AML-193 (cell line): ENCODE results near the gene SSC4D.
"Not testable (repeated sequence)": the region's sequence is repeated elsewhere in the genome, so short reads cannot be mapped to it uniquely, and the experiment has no call there.

Experiments used
- DNase-seq, 2 experiments: peaks; one replicate each; lab custom pipeline; 2025; lab: John Stamatoyannopoulos, UW

Gene SSC4D

DNA sequence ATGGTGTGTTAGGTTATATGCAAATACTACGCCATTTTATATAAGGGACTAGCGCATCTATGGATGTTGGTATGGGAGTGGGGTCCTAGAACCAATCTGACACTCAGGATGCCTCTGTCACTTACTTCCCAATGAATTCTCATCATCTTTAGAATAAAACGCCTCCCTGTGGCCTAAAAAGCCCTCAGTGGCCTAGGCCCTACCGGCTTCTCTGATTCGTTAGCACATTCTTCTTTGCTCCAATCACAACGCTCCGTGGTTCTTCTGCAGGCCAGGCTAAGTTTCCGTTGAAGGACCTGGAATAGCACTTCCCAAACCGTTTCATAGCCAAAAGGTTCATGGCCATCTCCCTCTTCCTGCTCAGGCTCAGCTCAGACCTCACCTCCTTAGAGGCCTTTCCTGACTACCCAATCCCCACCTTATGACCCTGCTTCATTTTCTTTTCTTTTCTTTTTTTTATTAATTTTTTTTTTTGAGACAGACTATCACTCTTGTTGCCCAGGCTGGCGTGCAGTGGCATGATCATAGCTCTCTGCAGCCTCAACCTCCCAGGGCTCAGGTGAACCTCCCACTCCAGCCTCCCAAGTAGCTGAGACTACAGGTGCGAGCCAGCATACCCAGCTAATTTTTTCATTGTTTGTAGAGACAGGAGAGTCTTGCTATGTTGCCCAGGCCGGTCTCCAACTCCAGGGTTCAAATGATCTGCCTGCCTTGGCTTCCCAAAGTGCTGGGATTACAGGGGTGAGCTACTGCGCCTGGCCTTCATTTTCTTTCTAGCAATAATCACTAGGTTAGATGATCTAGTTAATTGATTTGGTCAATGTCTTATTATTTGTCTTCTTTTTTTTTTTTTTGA is 26.2 kb downstream of the SSC4D start:
- no peak for DNase-seq

GRCh38 chr7:76381814-76382213 is 27.7 kb downstream of the SSC4D start:
- peak in 1 of 2 experiments; percentile 28 for DNase-seq

DNA sequence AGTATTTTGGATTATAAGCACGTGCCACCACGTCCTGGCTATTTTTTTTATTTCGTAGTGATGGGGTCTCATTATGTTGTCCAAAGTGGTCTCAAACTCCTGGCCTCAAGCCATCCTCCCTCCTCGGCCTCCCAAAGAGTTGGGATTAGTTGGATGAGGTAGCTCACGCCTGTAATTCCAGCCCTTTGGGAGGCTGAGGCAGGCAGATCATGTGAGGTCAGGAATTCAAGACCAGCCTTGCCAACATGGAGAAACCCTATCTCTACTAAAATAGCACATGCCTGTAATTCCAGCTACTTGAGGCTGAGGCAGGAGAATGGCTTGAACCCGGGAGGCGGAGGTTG is 28.9 kb downstream of the SSC4D start:
- no peak for DNase-seq

DNA sequence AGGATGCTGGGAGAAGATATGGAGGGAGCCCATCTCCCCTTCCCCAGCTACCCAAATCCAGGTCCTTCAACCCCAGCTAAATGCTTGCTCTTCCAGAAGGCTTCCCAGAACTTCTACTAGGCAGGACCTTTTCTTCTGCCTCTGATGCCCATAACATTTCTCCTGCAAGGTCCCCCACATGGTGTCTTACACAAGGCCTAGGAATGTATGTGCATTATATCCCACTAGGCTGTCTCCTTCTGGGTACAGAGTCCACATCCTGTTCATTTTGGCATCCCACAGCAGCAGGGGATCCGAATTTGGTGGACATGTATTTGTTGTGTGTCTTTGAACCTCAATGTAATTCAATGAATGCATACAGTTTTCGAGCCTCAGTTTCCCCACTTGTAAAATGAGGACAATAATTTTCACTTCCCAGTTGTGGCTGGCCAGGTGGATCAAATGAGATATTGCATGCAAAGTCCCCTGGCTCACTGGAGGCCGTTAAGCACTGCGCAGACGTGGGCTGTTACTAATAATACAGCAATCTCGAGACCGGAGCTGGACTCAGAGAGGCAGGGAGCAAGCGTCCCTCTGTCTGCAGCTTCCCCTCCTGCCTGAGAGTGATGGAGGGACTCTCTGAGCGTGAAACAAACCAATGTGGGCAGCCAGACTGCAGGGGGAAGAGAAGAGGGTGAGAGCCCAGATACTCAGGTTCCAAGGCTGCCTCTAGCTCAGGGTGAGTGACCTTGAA is 32.1 kb downstream of the SSC4D start:
- DNase-seq: no peak

DNA sequence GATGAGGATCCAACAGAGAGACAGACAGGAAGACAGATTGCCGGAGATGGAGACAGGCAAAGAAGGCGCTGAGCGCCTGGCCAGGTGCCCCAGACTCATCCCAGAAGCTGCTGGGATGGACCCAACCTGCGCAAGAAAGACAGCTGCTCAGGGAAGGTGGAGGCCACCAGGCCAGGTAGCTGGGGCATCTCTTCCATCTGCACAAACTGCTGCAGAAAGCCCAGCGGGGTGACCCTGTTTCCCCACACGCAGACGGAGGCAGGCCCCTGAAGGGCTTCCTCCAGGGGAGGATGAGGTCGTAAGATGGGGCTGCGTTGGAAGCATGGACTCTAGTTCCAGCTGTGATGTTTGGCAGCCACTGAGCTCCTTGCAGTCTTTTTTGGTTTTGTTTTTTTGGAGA is 34.2 kb downstream of the SSC4D start:
- no peak for DNase-seq

DNA sequence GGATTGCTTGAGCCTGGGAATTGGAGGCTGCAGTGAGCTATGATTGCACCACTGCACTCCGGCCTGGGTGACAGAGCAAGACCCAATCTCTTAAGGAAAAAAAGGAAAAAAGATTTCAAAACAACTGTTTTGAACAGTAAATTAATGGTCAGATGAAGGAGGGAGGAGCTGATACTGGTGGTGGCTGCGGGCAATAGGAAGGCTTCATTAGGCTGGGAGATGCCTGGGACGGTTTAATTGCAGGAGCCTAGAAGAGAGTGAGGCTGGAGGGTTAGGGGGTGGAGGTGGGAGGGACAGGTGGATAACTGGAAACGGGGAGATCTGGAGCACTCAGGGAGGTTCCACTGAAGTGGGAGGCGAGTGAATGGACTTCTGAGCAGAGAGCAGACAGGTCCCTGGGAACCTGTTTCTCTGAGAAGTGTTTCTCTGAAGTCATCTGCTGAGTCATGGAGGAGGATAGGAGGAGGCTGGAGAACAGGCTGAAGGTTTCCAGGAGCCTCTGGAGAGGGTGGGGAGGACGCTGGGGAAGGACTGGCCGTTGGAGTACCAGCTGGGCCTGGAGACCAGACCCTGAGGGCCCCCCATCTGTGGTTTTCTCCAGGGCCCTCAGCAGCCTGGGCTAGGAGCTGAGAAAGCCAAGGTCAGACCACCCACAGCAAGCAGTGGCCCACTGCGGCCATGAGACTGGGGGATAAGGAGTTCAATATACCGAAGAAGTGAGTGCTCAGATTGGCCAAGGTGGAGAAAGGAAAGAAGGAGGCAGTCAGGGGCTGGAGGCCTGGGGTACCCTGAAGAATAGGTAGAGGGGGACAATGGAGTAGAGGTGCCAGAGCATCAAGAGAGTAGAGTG is 36.3 kb downstream of the SSC4D start:
- DNase-seq: peak; percentile 3 to 14

DNA sequence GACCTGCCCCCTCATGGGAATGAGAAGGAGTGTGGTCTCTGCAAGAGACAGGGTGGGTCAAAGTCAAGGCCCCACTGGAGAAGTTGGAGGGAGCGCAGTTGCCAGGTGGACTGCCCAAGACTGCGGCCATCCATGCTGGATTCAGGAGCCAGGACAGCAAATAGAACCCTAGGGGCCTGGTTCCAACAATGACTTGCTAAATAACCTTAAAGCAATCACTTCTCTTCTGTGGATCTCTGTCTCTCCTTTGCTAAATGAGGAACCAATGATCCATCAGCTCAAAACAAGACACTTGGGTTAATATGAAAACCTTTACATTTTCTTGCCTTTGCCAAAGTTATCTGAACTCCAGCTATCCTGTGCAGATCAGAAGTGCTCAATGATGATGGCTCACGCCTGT is 38.1 kb downstream of the SSC4D start:
- no peak for DNase-seq

- no peak for DNase-seq
Measured at GRCh38 chr7:76369018-76369417, 40.5 kb downstream of the SSC4D start.

DNA sequence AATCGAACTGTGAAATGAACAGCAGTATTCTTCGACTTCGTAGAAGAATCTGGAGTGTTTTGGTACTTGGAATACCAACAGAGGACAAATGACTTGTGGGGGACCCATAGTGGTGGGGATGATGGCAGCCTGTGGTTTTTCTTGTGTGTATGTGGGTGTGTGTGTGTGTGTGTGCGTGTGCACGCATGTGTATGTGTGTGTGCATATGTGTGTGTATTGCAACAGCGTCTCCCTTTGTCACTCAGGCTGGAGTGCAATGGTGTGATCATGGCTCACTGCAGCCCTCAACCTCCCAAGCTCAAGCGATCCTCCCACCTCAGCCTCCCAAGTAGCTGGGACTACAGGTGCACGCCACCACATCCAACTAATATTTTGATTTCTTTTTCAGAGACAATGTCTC is 41.3 kb downstream of the SSC4D start:
- DNase-seq: no peak

DNA sequence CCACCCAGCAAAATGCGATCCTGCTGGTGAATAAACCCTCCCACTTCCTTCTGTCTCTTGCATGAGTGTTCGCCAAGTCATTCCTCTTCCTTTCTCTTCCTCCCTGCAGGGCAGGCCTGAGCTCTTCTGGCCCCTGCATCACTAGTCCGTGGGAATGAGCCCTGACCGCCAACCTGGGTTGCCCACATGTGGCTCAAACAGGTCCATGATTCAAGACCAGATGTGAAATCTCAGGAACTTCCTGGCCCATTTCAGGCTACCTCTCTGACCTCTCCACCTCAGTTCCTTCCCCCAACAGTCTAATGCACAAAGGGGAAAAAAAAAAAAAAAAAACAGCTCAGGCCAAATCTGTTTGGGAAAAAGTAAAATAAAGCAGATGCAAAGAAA is 45.3 kb downstream of the SSC4D start:
- peak; percentile 52 to 64 for DNase-seq

DNA sequence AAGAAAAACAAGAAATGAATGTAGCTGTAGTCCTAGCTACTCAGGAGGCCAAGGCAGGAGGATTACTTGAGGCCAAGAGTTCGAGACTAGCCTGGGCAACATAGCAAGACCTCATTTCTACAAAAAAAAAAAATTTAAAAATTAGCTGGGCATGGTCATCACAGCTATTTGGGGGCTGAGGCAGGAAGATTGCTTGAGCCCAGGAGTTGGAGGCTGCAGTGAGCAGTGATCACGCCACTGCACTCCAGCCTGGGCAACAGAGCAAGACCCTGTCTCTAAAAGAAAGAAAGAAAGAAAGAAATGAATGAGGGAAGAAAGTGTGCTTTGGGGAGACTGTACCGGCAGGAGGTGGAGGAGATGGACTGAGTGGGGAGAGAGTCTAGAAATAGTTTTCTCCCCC is 45.7 kb downstream of the SSC4D start:
- DNase-seq: not testable (repeated sequence)

DNA sequence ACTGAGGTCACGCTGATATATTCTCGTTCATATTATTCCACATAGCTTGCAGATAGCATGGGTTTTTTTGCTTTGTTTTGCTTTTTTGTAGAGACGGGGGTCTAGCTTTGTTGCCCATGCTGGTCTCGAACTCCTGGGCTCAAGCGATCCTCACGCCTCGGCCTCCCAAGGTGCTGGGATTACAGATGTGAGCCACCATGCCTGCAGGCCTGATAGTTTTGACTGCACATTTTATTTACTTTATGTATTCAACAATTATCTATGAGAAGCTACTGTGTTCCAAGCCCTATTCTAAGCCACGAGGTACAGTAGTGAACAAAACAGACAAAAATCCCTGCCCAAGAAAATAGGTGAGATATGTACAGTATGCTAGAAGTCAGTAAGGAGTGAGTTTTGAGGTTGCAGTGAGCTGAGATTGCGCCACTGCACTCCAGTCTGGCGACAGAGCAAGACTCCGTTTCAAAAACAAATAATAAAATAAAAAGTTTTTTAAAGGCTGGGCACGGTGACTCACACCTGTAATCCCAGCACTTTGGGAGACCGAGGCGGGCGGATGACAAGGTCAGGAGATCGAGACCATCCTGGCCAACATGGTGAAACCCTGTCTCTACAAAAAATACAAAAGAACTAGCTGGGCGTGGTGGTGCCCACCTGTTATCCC is 49.4 kb downstream of the SSC4D start:
- DNase-seq: no peak

DNA sequence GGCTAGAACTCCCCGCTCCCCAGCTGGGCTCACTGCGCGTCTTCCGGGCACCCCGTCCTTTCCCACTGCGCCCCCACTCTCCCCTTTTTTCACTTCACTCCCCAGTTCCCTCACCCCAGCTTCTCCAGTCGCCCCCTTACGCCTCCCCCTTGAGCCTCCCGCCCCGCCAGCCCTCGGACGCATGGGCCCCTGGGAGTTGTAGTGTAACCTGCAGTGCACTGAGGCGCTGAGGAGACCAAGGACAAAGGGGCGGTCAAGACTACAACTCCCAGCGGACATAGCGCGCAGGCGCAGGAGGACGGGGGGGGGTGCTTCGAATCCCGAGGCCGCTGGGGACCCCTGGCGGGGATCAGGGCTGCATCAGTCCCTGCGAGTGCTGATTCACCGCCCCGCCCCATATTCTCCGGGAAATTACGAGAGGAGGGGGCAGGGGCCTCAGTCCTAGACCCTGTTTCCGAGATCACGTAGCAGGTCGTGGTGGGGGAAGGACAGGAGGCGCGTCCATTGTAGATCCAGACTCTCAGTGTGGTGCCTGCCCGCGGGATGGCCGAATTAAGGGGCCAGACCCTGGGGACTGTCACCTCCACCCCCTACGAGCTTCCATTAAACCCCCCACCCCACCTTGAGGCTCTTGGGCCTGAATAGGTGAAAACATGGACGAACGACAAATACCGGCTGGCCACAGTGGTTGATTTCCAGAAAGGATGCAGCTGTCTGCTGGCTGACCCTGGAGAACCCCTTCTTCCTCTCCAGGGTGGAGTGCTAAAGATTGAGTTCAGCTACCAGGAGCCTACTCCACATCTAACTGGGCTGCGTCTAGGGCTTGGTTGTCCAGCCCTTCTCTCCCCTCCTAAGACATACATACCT is 50.2 kb downstream of the SSC4D start:
- peak; percentile 96 to 97 for DNase-seq

DNA sequence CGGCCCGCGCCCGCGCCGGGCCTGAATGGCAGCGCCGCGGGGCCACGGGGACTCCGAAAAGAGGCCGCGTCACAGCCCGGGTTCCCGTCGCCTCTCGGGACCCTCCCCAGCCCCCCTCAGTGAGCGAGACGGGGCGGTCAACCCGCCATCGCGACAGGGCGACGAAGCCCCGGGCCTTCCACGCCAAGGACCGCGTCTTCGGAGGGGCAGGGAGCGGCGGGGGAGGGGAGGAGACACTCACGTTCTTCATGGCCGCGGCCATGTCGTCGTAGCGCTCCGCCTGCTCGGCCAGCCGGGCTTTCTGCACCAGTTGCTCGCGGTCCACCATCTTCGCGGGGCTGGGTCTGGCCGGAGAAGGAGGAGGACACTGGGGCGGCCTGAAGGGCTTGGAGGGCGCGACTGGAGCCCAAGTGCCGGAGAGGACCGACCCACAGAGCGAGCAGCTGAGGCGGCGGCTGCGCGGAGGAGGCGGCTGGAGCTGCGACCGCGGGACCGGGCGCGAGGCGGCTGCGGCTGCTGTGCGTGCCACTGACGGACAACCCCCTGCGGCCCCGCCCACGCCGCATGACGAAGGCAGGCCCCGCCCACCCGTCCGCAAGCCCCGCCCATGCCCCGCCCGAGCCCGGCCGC is 50.9 kb downstream of the SSC4D start, which contains the start of gene YWHAG:
TSS of gene YWHAG (minus strand) at position 511 of the 630 bp plus-strand sequence. CDS start at position 328, 183 bp downstream.
- DNase-seq: peak; percentile 74 to 84

- peak; percentile 35 to 37 for DNase-seq
Measured at GRCh38 chr7:76358011-76358480, 51.5 kb downstream of the SSC4D start.

- DNase-seq: no peak
Measured at GRCh38 chr7:76357475-76358010, 52.0 kb downstream of the SSC4D start.

GRCh38 chr7:76356823-76357222 is 52.7 kb downstream of the SSC4D start:
- peak; percentile 25 to 29 for DNase-seq

- DNase-seq: no peak
Measured at GRCh38 chr7:76356115-76356514, 53.4 kb downstream of the SSC4D start.

GRCh38 chr7:76354981-76355730 is 54.3 kb downstream of the SSC4D start:
- DNase-seq: no peak
